ENCODE results near the gene METAP1D. TPM values are rescaled to one million over a fixed set of nuclear protein-coding genes. Genes with fewer than 3 reads are reported as not detected.
"Not testable (repeated sequence)": the region's sequence is repeated elsewhere in the genome, so short reads cannot be mapped to it uniquely, and the experiment has no call there.

The METAP1D gene
- polyA plus RNA-seq, 1 donor = 11.4 TPM

DNA sequence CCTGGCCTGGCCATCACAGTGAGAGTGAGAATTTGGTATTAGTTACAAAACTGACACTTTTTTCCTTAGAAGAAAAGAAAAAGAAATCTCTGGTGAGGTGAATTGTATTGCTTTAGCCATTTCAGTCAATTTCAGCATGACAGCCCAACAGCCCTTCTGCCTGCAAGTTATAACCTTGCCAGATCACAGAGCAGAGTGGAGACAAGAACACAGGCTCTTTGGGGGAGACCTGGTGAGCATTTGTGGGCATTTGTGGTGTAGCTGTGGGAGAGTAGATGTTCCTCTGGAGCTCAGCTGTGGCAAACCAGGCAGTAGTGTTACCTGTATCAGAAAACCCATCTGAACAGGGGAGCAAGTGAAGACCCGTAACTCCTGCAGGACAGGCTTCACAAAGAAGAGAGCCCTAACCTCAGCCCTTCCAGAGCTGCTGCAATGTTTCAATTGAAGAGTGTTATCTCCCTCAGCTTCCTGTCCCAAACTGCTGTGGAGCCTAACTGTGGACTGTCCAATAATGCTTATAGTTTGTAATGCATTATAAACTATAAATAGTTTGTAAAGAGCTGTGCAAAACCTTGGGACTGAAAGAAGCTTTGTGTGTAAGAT lies 62.8 kb downstream of the METAP1D start:
- no peaks in the 10 kb centered on the region for H3K9me3 ChIP-seq (ENCODE audit: control insufficient read depth, low read depth, low read length)
- no peak for DNase-seq
- H3K27ac ChIP-seq (ENCODE audit: low read length) = no peak overlapping the region
- no peaks in the 10 kb centered on the region for H3K36me3 ChIP-seq (ENCODE audit: control insufficient read depth, insufficient read depth, low read length)
- no peak overlapping the region for H3K4me3 ChIP-seq (ENCODE audit: low read length)
- H3K27me3 ChIP-seq (ENCODE audit: control insufficient read depth, insufficient read depth, low read length) = no peaks in the 10 kb centered on the region
- WGBS (ENCODE audit: insufficient coverage, low lambda C conversion rate) = no CpG with 5 or more reads among the region's 1 CpG
- H3K4me1 ChIP-seq (ENCODE audit: control insufficient read depth, insufficient read depth, low read length) = no peaks in the 10 kb centered on the region

DNA sequence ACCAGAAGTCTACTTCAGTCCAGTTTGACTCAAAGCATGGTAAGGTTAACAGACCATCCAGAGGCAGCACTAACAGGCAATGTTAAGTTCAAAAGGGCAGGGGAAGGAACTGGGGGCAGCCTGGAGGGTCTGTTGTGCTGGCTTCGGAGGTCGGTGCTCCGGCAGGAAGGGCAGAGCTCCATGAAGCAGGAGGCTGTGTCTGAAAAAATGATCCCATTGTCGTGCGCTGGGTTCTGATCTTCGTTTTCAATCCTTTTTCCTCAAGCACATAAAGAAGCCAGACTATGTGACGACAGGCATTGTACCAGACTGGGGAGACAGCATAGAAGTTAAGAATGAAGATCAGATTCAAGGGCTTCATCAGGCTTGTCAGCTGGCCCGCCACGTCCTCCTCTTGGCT lies 63.7 kb downstream of the METAP1D start:
- H3K4me3 ChIP-seq (ENCODE audit: low read length) = no peak overlapping the region
- 100% methylated on average over 1 of the region's 9 CpGs for WGBS (ENCODE audit: insufficient coverage, low lambda C conversion rate)
- no peaks in the 10 kb centered on the region for H3K4me1 ChIP-seq (ENCODE audit: control insufficient read depth, insufficient read depth, low read length)
- DNase-seq = no peak
- no peaks in the 10 kb centered on the region for H3K36me3 ChIP-seq (ENCODE audit: control insufficient read depth, insufficient read depth, low read length)
- no peaks in the 10 kb centered on the region for H3K9me3 ChIP-seq (ENCODE audit: control insufficient read depth, low read depth, low read length)
- H3K27ac ChIP-seq (ENCODE audit: low read length) = no peak overlapping the region
- H3K27me3 ChIP-seq (ENCODE audit: control insufficient read depth, insufficient read depth, low read length) = no peaks in the 10 kb centered on the region

DNA sequence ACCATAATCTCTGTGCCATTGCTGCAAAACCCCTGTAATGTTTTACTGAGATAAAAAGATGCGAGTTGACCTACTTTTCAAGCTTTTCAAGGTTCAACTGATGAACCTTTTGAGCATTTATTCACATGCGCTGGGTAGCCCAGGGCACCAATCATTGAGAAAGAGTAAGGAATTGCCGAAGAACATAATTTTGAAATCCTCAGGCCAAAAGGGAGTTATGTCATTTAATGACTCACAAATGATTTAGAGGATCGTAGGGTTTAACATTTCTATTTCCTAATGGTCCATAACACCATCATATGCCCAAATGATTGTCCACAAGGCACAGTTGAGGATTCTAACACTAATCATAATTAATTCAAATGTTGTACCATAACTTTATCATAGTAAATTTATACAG lies 65.4 kb downstream of the METAP1D start:
- no peak overlapping the region for H3K4me3 ChIP-seq (ENCODE audit: low read length)
- H3K27ac ChIP-seq (ENCODE audit: low read length) = no peak overlapping the region
- 100% methylated on average over 3 of the region's 4 CpGs for WGBS (ENCODE audit: insufficient coverage, low lambda C conversion rate)
- H3K36me3 ChIP-seq (ENCODE audit: control insufficient read depth, insufficient read depth, low read length) = no peaks in the 10 kb centered on the region
- H3K27me3 ChIP-seq (ENCODE audit: control insufficient read depth, insufficient read depth, low read length) = no peaks in the 10 kb centered on the region
- no peak for DNase-seq
- no peaks in the 10 kb centered on the region for H3K4me1 ChIP-seq (ENCODE audit: control insufficient read depth, insufficient read depth, low read length)
- H3K9me3 ChIP-seq (ENCODE audit: control insufficient read depth, low read depth, low read length) = no peaks in the 10 kb centered on the region

DNA sequence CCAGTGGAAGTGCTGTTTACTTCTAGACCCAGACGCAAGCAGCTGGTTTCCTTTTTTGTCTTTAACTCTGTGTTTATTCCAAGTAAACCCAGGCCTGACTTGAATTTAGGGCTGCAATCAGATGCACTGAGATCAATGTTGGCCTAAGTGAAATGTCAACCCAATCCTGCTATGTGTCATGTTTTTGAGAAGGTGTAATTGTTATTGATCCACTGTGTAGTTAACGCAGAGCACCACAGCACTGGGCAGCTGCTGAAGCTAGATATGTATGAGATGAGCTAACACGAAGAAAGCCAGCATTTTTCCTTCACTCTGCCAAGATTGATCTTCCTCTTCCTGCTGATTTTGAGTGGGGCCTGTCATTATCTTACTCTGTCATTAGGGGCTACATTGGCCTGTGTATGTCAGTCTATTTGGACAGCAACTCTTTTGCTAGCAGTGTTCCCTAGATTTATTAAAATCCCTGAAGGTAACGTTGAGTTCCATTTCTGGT lies 66.7 kb downstream of the METAP1D start:
- Histone ChIP-seq H3K4me3 (ENCODE audit: low read length) (no peak overlapping the region), H3K4me1 (ENCODE audit: control insufficient read depth, insufficient read depth, low read length) (no peaks in the 10 kb centered on the region), H3K9me3 (ENCODE audit: control insufficient read depth, low read depth, low read length) (no peaks in the 10 kb centered on the region), H3K27ac (ENCODE audit: low read length) (no peak overlapping the region), H3K36me3 (ENCODE audit: control insufficient read depth, insufficient read depth, low read length) (no peaks in the 10 kb centered on the region), H3K27me3 (ENCODE audit: control insufficient read depth, insufficient read depth, low read length) (no peaks in the 10 kb centered on the region)
- WGBS (ENCODE audit: insufficient coverage, low lambda C conversion rate) = no CpG with 5 or more reads among the region's 4 CpGs
- DNase-seq = no peak

DNA sequence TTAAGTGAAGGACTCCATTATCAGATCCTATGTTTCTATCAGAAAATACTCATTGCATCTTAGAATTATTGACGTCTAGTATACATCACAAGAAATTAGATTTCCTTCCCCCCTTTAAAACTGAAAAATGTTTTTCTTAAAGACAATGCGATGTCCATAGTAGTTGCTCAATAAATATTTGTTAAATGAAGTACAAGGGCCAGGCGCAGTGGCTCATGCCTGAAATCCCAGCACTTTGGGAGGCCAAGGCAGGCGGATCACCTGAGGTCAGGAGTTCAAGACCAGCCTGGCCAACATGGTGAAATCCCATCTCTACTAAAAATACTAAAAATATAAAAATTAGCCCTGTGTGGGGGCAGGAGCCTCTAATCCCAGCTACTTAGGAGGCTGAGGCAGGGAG lies 68.2 kb downstream of the METAP1D start:
- H3K27ac ChIP-seq (ENCODE audit: low read length); H3K4me3 ChIP-seq (ENCODE audit: low read length); H3K36me3 ChIP-seq (ENCODE audit: control insufficient read depth, insufficient read depth, low read length); H3K4me1 ChIP-seq (ENCODE audit: control insufficient read depth, insufficient read depth, low read length); H3K9me3 ChIP-seq (ENCODE audit: control insufficient read depth, low read depth, low read length); DNase-seq; H3K27me3 ChIP-seq (ENCODE audit: control insufficient read depth, insufficient read depth, low read length): not testable (repeated sequence)
- no CpG with 5 or more reads among the region's 4 CpGs for WGBS (ENCODE audit: insufficient coverage, low lambda C conversion rate)

DNA sequence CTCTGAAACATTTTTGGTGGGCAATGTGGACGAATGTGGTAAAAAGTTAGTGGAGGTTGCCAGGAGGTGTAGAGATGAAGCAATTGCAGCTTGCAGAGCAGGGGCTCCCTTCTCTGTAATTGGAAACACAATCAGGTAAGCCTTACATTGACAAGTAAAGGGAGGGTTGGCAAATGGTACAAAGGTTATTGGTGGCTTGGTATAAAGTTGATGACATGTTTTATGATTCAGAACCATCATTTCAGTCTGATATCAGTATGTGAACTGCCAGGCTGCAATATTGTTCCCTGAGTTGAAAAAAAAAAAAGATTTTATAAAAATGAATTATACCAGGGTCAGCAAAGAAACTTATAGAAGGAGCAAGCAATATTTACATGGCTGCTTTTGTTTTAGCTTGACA lies 71.2 kb downstream of the METAP1D start:
- Histone ChIP-seq H3K36me3 (ENCODE audit: control insufficient read depth, insufficient read depth, low read length) (no peaks in the 10 kb centered on the region), H3K27ac (ENCODE audit: low read length) (no peak overlapping the region), H3K9me3 (ENCODE audit: control insufficient read depth, low read depth, low read length) (no peaks in the 10 kb centered on the region), H3K4me3 (ENCODE audit: low read length) (no peak overlapping the region), H3K27me3 (ENCODE audit: control insufficient read depth, insufficient read depth, low read length) (peaks cover 6% of the 10 kb centered on the region), H3K4me1 (ENCODE audit: control insufficient read depth, insufficient read depth, low read length) (no peaks in the 10 kb centered on the region)
- WGBS (ENCODE audit: insufficient coverage, low lambda C conversion rate) = no CpG with 5 or more reads among the region's 1 CpG
- no peak for DNase-seq

DNA sequence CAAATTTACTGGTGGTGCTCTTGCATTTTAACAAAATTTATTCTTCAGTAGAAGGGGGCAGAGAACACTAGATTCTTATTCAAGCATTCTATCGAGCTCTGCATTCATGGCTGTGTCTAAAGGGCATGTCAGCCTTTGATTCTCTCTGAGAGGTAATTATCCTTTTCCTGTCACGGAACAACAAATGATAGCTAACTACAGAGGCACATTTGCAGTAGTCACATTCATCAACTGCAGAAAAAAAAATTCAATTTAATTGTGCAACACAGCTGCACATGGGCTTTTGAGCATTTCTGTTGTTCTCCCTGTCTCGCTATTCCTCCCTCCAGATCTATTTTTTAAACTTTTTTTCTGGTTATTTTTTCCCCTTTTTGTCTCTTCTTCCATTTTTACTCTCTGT lies 72.5 kb downstream of the METAP1D start:
- Histone ChIP-seq H3K4me3 (ENCODE audit: low read length) (no peak overlapping the region), H3K9me3 (ENCODE audit: control insufficient read depth, low read depth, low read length) (no peaks in the 10 kb centered on the region), H3K27me3 (ENCODE audit: control insufficient read depth, insufficient read depth, low read length) (peaks cover 6% of the 10 kb centered on the region), H3K4me1 (ENCODE audit: control insufficient read depth, insufficient read depth, low read length) (no peaks in the 10 kb centered on the region), H3K27ac (ENCODE audit: low read length) (no peak overlapping the region), H3K36me3 (ENCODE audit: control insufficient read depth, insufficient read depth, low read length) (no peaks in the 10 kb centered on the region)
- WGBS (ENCODE audit: insufficient coverage, low lambda C conversion rate) = 90% methylated on average over 2 of the region's 3 CpGs
- no peak for DNase-seq

DNA sequence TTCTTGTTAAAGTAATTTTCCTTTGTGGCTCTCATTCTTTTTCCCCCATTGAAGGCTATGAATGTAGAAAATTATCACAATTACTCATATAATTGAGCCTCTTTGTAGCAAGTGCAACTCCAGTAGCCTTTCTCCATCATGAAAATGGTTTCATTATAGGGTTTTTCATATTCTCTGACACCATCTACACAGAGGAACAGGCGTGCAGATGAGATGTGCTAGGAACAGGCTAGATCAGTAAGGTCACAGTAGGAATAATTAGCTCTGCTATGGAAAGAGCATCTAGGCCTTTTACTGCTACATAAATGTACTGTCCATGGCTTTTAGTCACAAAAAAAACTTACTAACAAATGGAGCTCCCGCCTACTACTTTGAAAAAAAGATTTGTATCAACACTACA lies 73.0 kb downstream of the METAP1D start:
- 100% methylated on average over 1 of the region's 2 CpGs for WGBS (ENCODE audit: insufficient coverage, low lambda C conversion rate)
- Histone ChIP-seq H3K27ac (ENCODE audit: low read length) (no peak overlapping the region), H3K27me3 (ENCODE audit: control insufficient read depth, insufficient read depth, low read length) (peaks cover 7% of the 10 kb centered on the region), H3K36me3 (ENCODE audit: control insufficient read depth, insufficient read depth, low read length) (no peaks in the 10 kb centered on the region), H3K4me1 (ENCODE audit: control insufficient read depth, insufficient read depth, low read length) (no peaks in the 10 kb centered on the region), H3K9me3 (ENCODE audit: control insufficient read depth, low read depth, low read length) (no peaks in the 10 kb centered on the region), H3K4me3 (ENCODE audit: low read length) (no peak overlapping the region)
- no peak for DNase-seq

DNA sequence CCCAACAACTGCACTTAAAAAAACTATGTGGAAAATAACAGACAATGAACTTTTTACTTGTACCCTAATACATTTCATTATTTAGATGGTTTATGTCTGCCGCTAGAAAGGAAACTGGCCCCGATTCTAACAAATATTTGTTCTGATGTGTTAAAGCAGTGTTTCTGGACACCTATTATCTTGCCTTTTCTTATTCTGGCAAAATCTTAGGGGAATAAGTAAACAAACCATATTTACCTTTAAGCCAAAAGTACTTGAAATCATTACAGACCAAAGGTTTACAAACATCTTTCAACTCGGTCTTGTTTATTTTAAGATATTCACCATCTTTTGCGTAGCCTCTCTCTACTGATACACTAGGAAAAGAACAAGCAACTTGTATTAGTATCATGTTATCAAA lies 73.8 kb downstream of the METAP1D start:
- Histone ChIP-seq H3K27me3 (ENCODE audit: control insufficient read depth, insufficient read depth, low read length) (peaks cover 15% of the 10 kb centered on the region), H3K36me3 (ENCODE audit: control insufficient read depth, insufficient read depth, low read length) (no peaks in the 10 kb centered on the region), H3K4me1 (ENCODE audit: control insufficient read depth, insufficient read depth, low read length) (no peaks in the 10 kb centered on the region), H3K9me3 (ENCODE audit: control insufficient read depth, low read depth, low read length) (no peaks in the 10 kb centered on the region), H3K4me3 (ENCODE audit: low read length) (no peak overlapping the region), H3K27ac (ENCODE audit: low read length) (no peak overlapping the region)
- no peak for DNase-seq
- WGBS (ENCODE audit: insufficient coverage, low lambda C conversion rate) = 100% methylated on average over 4 of the region's 4 CpGs

DNA sequence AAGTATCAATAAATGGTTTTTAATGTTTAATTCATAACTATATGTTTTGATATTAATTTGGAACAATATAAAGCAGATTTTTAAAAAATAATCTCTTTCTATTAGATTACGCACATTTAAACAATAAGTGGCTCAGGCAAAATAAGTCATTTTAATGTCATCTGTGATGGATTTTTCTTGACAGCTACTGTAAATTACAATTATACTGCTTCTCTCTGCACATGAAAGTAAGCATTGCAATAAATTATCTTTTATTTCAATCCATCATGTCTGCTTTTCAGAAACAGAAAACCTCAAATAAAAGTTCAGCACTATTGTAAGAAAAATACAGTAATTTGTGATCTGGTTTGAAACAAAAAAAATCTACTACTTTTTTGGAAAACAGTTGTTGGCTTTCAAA lies 74.5 kb downstream of the METAP1D start:
- no peaks in the 10 kb centered on the region for H3K4me1 ChIP-seq (ENCODE audit: control insufficient read depth, insufficient read depth, low read length)
- 83% methylated on average over 1 of the region's 1 CpG for WGBS (ENCODE audit: insufficient coverage, low lambda C conversion rate)
- no peak for DNase-seq
- no peak overlapping the region for H3K27ac ChIP-seq (ENCODE audit: low read length)
- H3K9me3 ChIP-seq (ENCODE audit: control insufficient read depth, low read depth, low read length) = no peaks in the 10 kb centered on the region
- no peaks in the 10 kb centered on the region for H3K36me3 ChIP-seq (ENCODE audit: control insufficient read depth, insufficient read depth, low read length)
- H3K4me3 ChIP-seq (ENCODE audit: low read length) = no peak overlapping the region
- peaks cover 22% of the 10 kb centered on the region for H3K27me3 ChIP-seq (ENCODE audit: control insufficient read depth, insufficient read depth, low read length)

DNA sequence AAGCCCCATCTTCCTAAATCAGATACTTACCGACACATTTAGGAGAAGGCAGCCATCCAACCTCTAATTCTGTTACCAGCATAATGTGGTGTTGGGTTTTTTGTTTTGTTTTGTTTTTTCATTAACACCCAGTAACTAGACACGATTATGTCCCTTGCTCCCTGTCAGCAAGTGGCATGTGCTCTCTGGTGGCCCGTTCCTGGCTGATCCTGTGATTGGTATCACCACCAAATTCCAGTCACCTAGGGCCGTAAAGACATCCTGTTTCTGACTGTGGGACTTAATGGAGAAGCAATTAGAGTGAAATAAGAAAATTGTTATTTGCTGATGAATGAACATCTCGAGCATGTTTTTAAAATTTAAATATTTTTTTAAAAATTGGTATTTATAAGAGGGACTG lies 79.7 kb downstream of the METAP1D start:
- H3K27me3 ChIP-seq (ENCODE audit: control insufficient read depth, insufficient read depth, low read length) = peaks cover 74% of the 10 kb centered on the region
- no peak overlapping the region for H3K4me3 ChIP-seq (ENCODE audit: low read length)
- H3K4me1 ChIP-seq (ENCODE audit: control insufficient read depth, insufficient read depth, low read length) = peaks cover 6% of the 10 kb centered on the region
- peaks cover 13% of the 10 kb centered on the region for H3K9me3 ChIP-seq (ENCODE audit: control insufficient read depth, low read depth, low read length)
- no peaks in the 10 kb centered on the region for H3K36me3 ChIP-seq (ENCODE audit: control insufficient read depth, insufficient read depth, low read length)
- no peak for DNase-seq
- H3K27ac ChIP-seq (ENCODE audit: low read length) = no peak overlapping the region
- 64% methylated on average over 1 of the region's 5 CpGs for WGBS (ENCODE audit: insufficient coverage, low lambda C conversion rate)
